SK-N-SH treated with all-trans-retinoic acid at 6 μM for 48 hours (cell line): ENCODE data around the gene GRAMD2B.

Experiments
- ATAC-seq: fragments of 200-7000 bp; cut with Tn5 transposase; 3 replicates; pipeline ENCODE4 v1.9.1; 2020; ENCODE audit warnings: mild to moderate bottlenecking, moderate library complexity
- BACH2 ChIP-seq: fragments of 250-450 bp; sonication (Bioruptor Pico); IDR thresholded peaks from 2 replicates; pipeline ENCODE4 v1.9.0; 2021; ENCODE audit warnings: mild to moderate bottlenecking, borderline replicate concordance
- CREB5 ChIP-seq: fragments of 250-450 bp; sonication (Bioruptor Pico); IDR thresholded peaks from 2 replicates; pipeline ENCODE4 v1.5.1; 2020; ENCODE audit warnings: low read depth, mild to moderate bottlenecking, moderate library complexity
- CSDC2 ChIP-seq: fragments of 250-450 bp; sonication (Bioruptor Pico); IDR thresholded peaks from 2 replicates; pipeline ENCODE4 v1.5.0; 2020; ENCODE audit warnings: mild to moderate bottlenecking, moderate library complexity
- CSRNP3 ChIP-seq: fragments of 250-450 bp; sonication (Bioruptor Pico); IDR thresholded peaks from 2 replicates; pipeline ENCODE4 v1.5.1; 2021; ENCODE audit warnings: mild to moderate bottlenecking, moderate library complexity
- ESRRG ChIP-seq: fragments of 250-450 bp; sonication (Bioruptor Pico); IDR thresholded peaks from 2 replicates; pipeline ENCODE4 v1.6.1; 2021; ENCODE audit warnings: mild to moderate bottlenecking
- GLIS3 ChIP-seq: fragments of 250-450 bp; sonication (Bioruptor Pico); IDR thresholded peaks from 2 replicates; pipeline ENCODE4 v1.5.0; 2020; ENCODE audit warnings: mild to moderate bottlenecking, moderate library complexity
- ISL1 ChIP-seq: fragments of 250-450 bp; sonication (Bioruptor Pico); IDR thresholded peaks from 2 replicates; pipeline ENCODE4 v2.1.2; 2022; ENCODE audit warnings: mild to moderate bottlenecking, moderate library complexity
- OSR1 ChIP-seq: fragments of 250-450 bp; sonication (Bioruptor Pico); IDR thresholded peaks from 2 replicates; pipeline ENCODE4 v1.8.0; 2022; ENCODE audit warnings: moderate library complexity, mild to moderate bottlenecking, inconsistent platforms
- POU6F1 ChIP-seq: fragments of 250-450 bp; sonication (Bioruptor Pico); IDR thresholded peaks from 2 replicates; pipeline ENCODE4 v1.8.0; 2021; ENCODE audit warnings: low read depth, mild to moderate bottlenecking, moderate library complexity, borderline replicate concordance
- PPARA ChIP-seq: fragments of 250-450 bp; sonication (Bioruptor Pico); IDR thresholded peaks from 2 replicates; pipeline ENCODE4 v1.5.0; 2020; ENCODE audit warnings: mild to moderate bottlenecking, borderline replicate concordance
- RARB ChIP-seq: fragments of 250-450 bp; sonication (Bioruptor Pico); IDR thresholded peaks from 2 replicates; pipeline ENCODE4 v1.8.0; 2021; ENCODE audit warnings: mild to moderate bottlenecking, moderate library complexity
- SNAI2 ChIP-seq: fragments of 250-450 bp; sonication (Bioruptor Pico); IDR thresholded peaks from 2 replicates; pipeline ENCODE4 v1.5.0; 2020; ENCODE audit warnings: mild to moderate bottlenecking, moderate library complexity
- TCF4 ChIP-seq: fragments of 250-450 bp; sonication (Bioruptor Pico); IDR thresholded peaks from 2 replicates; pipeline ENCODE4 v1.8.0; 2021; ENCODE audit warnings: mild to moderate bottlenecking, moderate library complexity, borderline replicate concordance
- TOX ChIP-seq: fragments of 250-450 bp; sonication (Bioruptor Pico); IDR thresholded peaks from 2 replicates; pipeline ENCODE4 v1.8.0; 2021; ENCODE audit warnings: mild to moderate bottlenecking, moderate library complexity, borderline replicate concordance
- ZC3H10 ChIP-seq: fragments of 250-450 bp; sonication (Bioruptor Pico); IDR thresholded peaks from 2 replicates; pipeline ENCODE4 v1.5.1; 2021; ENCODE audit warnings: mild to moderate bottlenecking, moderate library complexity
- ZFP3 ChIP-seq: fragments of 250-450 bp; sonication (Bioruptor Pico); IDR thresholded peaks from 2 replicates; pipeline ENCODE4 v1.5.0; 2020; ENCODE audit warnings: mild to moderate bottlenecking, moderate library complexity
- ZFP30 ChIP-seq: fragments of 450-650 bp; formaldehyde crosslinking; IDR thresholded peaks from 2 replicates; pipeline ENCODE4 v1.5.0; 2022; ENCODE audit warnings: mild to moderate bottlenecking, moderate library complexity
- ZNF565 ChIP-seq: fragments of 450-650 bp; formaldehyde crosslinking; conservative IDR thresholded peaks from 2 replicates; pipeline ENCODE4 v1.5.0; 2020; ENCODE audit warnings: low read depth, mild to moderate bottlenecking, moderate library complexity
- ZNF70 ChIP-seq: fragments of 450-650 bp; formaldehyde crosslinking; IDR thresholded peaks from 2 replicates; pipeline ENCODE4 v1.5.0; 2020; ENCODE audit warnings: mild to moderate bottlenecking, moderate library complexity
- ZNF8 ChIP-seq: fragments of 450-650 bp; formaldehyde crosslinking; IDR thresholded peaks from 2 replicates; pipeline ENCODE4 v1.5.0; 2020; ENCODE audit warnings: mild to moderate bottlenecking, moderate library complexity
- TF ChIP-seq, protein P1 (sequence below): fragments of 250-450 bp; sonication (Bioruptor Pico); IDR thresholded peaks from 2 replicates; pipeline ENCODE4 v1.8.0; 2020; ENCODE audit warnings: mild to moderate bottlenecking, moderate library complexity, borderline replicate concordance
- TF ChIP-seq, protein P2 (sequence below): fragments of 250-450 bp; sonication (Bioruptor Pico); IDR thresholded peaks from 2 replicates; pipeline ENCODE4 v1.5.0; 2020; ENCODE audit warnings: mild to moderate bottlenecking, moderate library complexity

GRAMD2B gene

GRCh38 chr5:126462239-126463014, 39.2 kb downstream of the GRAMD2B start:
- TF ChIP-seq ESRRG (CRISPR knock-in tag), result no peak
- TF ChIP-seq GLIS3, result no peak
- TF ChIP-seq CSRNP3 (CRISPR knock-in tag), result no peak
- TF ChIP-seq TCF4, result no peak
- no peak for TF ChIP-seq ZFP30 (CRISPR knock-in tag)
- TF ChIP-seq PPARA (CRISPR knock-in tag), result no peak
- TF ChIP-seq ISL1 (CRISPR knock-in tag), result no peak
- no peak for TF ChIP-seq ZFP3
- TF ChIP-seq ZNF8 (CRISPR knock-in tag), result no peak
- TF ChIP-seq OSR1, result no peak
- no peak for TF ChIP-seq SNAI2 (CRISPR knock-in tag)
- TF ChIP-seq CSDC2 (CRISPR knock-in tag), result no peak
- no peak for TF ChIP-seq RARB (CRISPR knock-in tag)
- no peak for ATAC-seq

GRCh38 chr5:126464016-126464415, 40.8 kb downstream of the GRAMD2B start:
- TF ChIP-seq GLIS3 (no peak), TOX (no peak), SNAI2 (CRISPR knock-in tag) (no peak), ISL1 (CRISPR knock-in tag) (no peak), ZC3H10 (no peak), ESRRG (CRISPR knock-in tag) (no peak), TCF4 (no peak), ZNF70 (CRISPR knock-in tag) (no peak), OSR1 (no peak), ZNF565 (CRISPR knock-in tag) (no peak), RARB (CRISPR knock-in tag) (no peak), PPARA (CRISPR knock-in tag) (no peak), CSDC2 (CRISPR knock-in tag) (no peak), ZFP3 (no peak), CSRNP3 (CRISPR knock-in tag) (no peak), POU6F1 (CRISPR knock-in tag) (no peak), BACH2 (no peak), CREB5 (CRISPR knock-in tag) (no peak)
- TF ChIP-seq, protein P1, sequence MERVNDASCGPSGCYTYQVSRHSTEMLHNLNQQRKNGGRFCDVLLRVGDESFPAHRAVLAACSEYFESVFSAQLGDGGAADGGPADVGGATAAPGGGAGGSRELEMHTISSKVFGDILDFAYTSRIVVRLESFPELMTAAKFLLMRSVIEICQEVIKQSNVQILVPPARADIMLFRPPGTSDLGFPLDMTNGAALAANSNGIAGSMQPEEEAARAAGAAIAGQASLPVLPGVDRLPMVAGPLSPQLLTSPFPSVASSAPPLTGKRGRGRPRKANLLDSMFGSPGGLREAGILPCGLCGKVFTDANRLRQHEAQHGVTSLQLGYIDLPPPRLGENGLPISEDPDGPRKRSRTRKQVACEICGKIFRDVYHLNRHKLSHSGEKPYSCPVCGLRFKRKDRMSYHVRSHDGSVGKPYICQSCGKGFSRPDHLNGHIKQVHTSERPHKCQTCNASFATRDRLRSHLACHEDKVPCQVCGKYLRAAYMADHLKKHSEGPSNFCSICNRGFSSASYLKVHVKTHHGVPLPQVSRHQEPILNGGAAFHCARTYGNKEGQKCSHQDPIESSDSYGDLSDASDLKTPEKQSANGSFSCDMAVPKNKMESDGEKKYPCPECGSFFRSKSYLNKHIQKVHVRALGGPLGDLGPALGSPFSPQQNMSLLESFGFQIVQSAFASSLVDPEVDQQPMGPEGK (CRISPR knock-in tag), result no peak
- TF ChIP-seq, protein P2, sequence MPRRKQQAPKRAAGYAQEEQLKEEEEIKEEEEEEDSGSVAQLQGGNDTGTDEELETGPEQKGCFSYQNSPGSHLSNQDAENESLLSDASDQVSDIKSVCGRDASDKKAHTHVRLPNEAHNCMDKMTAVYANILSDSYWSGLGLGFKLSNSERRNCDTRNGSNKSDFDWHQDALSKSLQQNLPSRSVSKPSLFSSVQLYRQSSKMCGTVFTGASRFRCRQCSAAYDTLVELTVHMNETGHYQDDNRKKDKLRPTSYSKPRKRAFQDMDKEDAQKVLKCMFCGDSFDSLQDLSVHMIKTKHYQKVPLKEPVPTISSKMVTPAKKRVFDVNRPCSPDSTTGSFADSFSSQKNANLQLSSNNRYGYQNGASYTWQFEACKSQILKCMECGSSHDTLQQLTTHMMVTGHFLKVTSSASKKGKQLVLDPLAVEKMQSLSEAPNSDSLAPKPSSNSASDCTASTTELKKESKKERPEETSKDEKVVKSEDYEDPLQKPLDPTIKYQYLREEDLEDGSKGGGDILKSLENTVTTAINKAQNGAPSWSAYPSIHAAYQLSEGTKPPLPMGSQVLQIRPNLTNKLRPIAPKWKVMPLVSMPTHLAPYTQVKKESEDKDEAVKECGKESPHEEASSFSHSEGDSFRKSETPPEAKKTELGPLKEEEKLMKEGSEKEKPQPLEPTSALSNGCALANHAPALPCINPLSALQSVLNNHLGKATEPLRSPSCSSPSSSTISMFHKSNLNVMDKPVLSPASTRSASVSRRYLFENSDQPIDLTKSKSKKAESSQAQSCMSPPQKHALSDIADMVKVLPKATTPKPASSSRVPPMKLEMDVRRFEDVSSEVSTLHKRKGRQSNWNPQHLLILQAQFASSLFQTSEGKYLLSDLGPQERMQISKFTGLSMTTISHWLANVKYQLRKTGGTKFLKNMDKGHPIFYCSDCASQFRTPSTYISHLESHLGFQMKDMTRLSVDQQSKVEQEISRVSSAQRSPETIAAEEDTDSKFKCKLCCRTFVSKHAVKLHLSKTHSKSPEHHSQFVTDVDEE, result no peak

More at GRCh38 chr5:126464016-126464415, 40.8 kb downstream of the GRAMD2B start:
- no peak for ATAC-seq
